IMR-90 (cell line): ENCODE measurements around the gene OSGEP. TPM values are rescaled to one million over a fixed set of nuclear protein-coding genes. Genes with fewer than 3 reads are reported as not detected.

Source experiments
- ATAC-seq: fragments of 200-7000 bp; cut with Tn5 transposase; 2 replicates; pipeline ENCODE4 v1.9.1; 2020; ENCODE audit warnings: low read depth, mild to moderate bottlenecking, moderate library complexity
- BruUV-seq: library from RNA; stranded (reverse); fragments of 400-500 nt; replicated peaks from 2 replicates; lab custom pipeline; 2021; lab: Mats Ljungman, UMichigan
- CTCF ChIA-PET: fragments of 300-600 bp; formaldehyde crosslinking; extraction: SDS; loops from one replicate; lab custom pipeline; 2021; ENCODE audit warnings: antibody characterized with exemption; lab: Yijun Ruan, JAX
- POLR2A ChIA-PET: fragments of 300-600 bp; sonication (Branson Sonifier 250); formaldehyde crosslinking; loops from one replicate; lab custom pipeline; 2022; ENCODE audit warnings: antibody characterized with exemption; ENCODE audit not compliant: unreplicated experiment; lab: Charles Lee
- DNase-seq: peaks from one replicate; pipeline ENCODE4 v3.0.0; 2013
- H2AFZ ChIP-seq: replicated peaks from 2 replicates; pipeline ENCODE3; 2013; ENCODE audit warnings: low read length, mild to moderate bottlenecking; ENCODE audit not compliant: poor library complexity
- H2AK5ac ChIP-seq: 2 replicates; pipeline ENCODE4 v1.6.1; 2013; ENCODE audit warnings: low read depth, low read length, inconsistent platforms
- H2AK9ac ChIP-seq: replicated peaks from 2 replicates; pipeline ENCODE3; 2013; ENCODE audit warnings: mild to moderate bottlenecking, low read depth, low read length, moderate library complexity; ENCODE audit not compliant: poor library complexity
- H2BK120ac ChIP-seq: 2 replicates; pipeline ENCODE4 v1.6.1; 2013; ENCODE audit warnings: low read depth, low read length, inconsistent platforms
- H2BK15ac ChIP-seq: 3 replicates; pipeline ENCODE4 v1.6.1; 2013; ENCODE audit warnings: low read depth, low read length, inconsistent platforms
- H2BK20ac ChIP-seq: 2 replicates; pipeline ENCODE4 v1.6.1; 2013; ENCODE audit warnings: low read depth, mild to moderate bottlenecking, inconsistent platforms, low read length, moderate library complexity
- H2BK5ac ChIP-seq: 2 replicates; pipeline ENCODE4 v1.6.1; 2013; ENCODE audit warnings: mild to moderate bottlenecking, low read depth, low read length, inconsistent platforms; ENCODE audit not compliant: poor library complexity, severe bottlenecking
- H3K14ac ChIP-seq: replicated peaks from 2 replicates; pipeline ENCODE4 v1.6.1; 2013; ENCODE audit warnings: low read depth, low read length, inconsistent platforms
- H3K18ac ChIP-seq: 2 replicates; pipeline ENCODE4 v1.6.1; 2013; ENCODE audit warnings: low read depth, low read length, control low read depth
- H3K23ac ChIP-seq: 2 replicates; pipeline ENCODE4 v1.6.1; 2013; ENCODE audit warnings: low read depth, low read length, inconsistent platforms
- H3K27ac ChIP-seq: 2 replicates; pipeline ENCODE4 v1.5.1; 2013; ENCODE audit warnings: mild to moderate bottlenecking, control low read depth, low read length; ENCODE audit not compliant: insufficient read depth
- H3K27me3 ChIP-seq: 2 replicates; pipeline ENCODE4 v1.6.1; 2013; ENCODE audit warnings: low read length; ENCODE audit not compliant: control insufficient read depth, insufficient read depth
- H3K36me3 ChIP-seq: 2 replicates; pipeline ENCODE4 v1.6.1; 2013; ENCODE audit warnings: low read length, mixed read lengths; ENCODE audit not compliant: control insufficient read depth, insufficient read depth
- H3K4ac ChIP-seq: 2 replicates; pipeline ENCODE4 v1.6.1; 2013; ENCODE audit warnings: low read depth, low read length, inconsistent platforms
- H3K4me1 ChIP-seq: 2 replicates; pipeline ENCODE4 v1.6.1; 2013; ENCODE audit warnings: low read length, mixed read lengths; ENCODE audit not compliant: control insufficient read depth, insufficient read depth
- H3K4me2 ChIP-seq: 2 replicates; pipeline ENCODE4 v1.6.1; 2013; ENCODE audit warnings: low read depth, mild to moderate bottlenecking, control low read depth, low read length, moderate library complexity
- H3K4me3 ChIP-seq: 2 replicates; pipeline ENCODE4 v1.5.1; 2013; ENCODE audit warnings: low read depth, mild to moderate bottlenecking, control low read depth, low read length, moderate library complexity; ENCODE audit not compliant: insufficient read depth
- H3K56ac ChIP-seq: 2 replicates; pipeline ENCODE4 v1.6.1; 2013; ENCODE audit warnings: low read length, inconsistent platforms; ENCODE audit not compliant: insufficient read depth; ENCODE audit errors: extremely low read depth
- H3K79me1 ChIP-seq, 2 experiments: 2 replicates each; pipeline ENCODE4 v1.6.1; 2013; ENCODE audit warnings: low read length in 2 of 2, inconsistent platforms in 1 of 2, low read depth in 1 of 2
- H3K9ac ChIP-seq: 2 replicates; pipeline ENCODE4 v1.6.1; 2013; ENCODE audit warnings: low read depth, low read length, control low read depth
- H3K9me1 ChIP-seq: 2 replicates; pipeline ENCODE4 v1.6.1; 2013; ENCODE audit warnings: low read length, inconsistent platforms; ENCODE audit not compliant: insufficient read depth
- H3K9me3 ChIP-seq: 2 replicates; pipeline ENCODE4 v1.6.1; 2013; ENCODE audit warnings: low read length; ENCODE audit not compliant: control insufficient read depth, insufficient read depth
- H4K20me1 ChIP-seq: 2 replicates; pipeline ENCODE4 v1.6.1; 2013; ENCODE audit warnings: low read length, inconsistent platforms; ENCODE audit not compliant: insufficient read depth
- H4K5ac ChIP-seq: 2 replicates; pipeline ENCODE4 v1.6.1; 2013; ENCODE audit warnings: mild to moderate bottlenecking, low read depth, low read length, control low read depth
- H4K8ac ChIP-seq, 2 experiments: 2 replicates each; pipeline ENCODE4 v1.6.1; 2013; ENCODE audit warnings: low read depth in 2 of 2, low read length in 2 of 2, control low read depth in 1 of 2, inconsistent platforms in 1 of 2
- H4K91ac ChIP-seq: 2 replicates; pipeline ENCODE4 v1.6.1; 2013; ENCODE audit warnings: low read depth, low read length, inconsistent platforms; ENCODE audit not compliant: insufficient read depth
- CEBPB ChIP-seq: IDR thresholded peaks from 2 replicates; pipeline ENCODE4 v1.6.1; 2012; ENCODE audit warnings: low read depth, low read length, improper control_type of control experiment
- CTCF ChIP-seq: conservative IDR thresholded peaks from 2 replicates; pipeline ENCODE4 v1.5.1; 2012; ENCODE audit warnings: mild to moderate bottlenecking, low read depth, low read length, improper control_type of control experiment
- MAFK ChIP-seq: IDR thresholded peaks from 2 replicates; pipeline ENCODE4 v1.6.1; 2012; ENCODE audit warnings: low read depth, low read length, improper control_type of control experiment
- NFE2L2 ChIP-seq: fragments of 150-350 bp; IDR thresholded peaks from 2 replicates; pipeline ENCODE4 v1.6.1; 2016; ENCODE audit warnings: low read depth, mild to moderate bottlenecking, low read length
- RCOR1 ChIP-seq: IDR thresholded peaks from 2 replicates; pipeline ENCODE4 v1.6.1; 2012; ENCODE audit warnings: mild to moderate bottlenecking, low read length, improper control_type of control experiment; ENCODE audit not compliant: insufficient replicate concordance
- SMC3 ChIP-seq: fragments of 150-350 bp; IDR thresholded peaks from 2 replicates; pipeline ENCODE4 v1.6.1; 2016; ENCODE audit warnings: low read depth, mild to moderate bottlenecking, antibody characterized with exemption, low read length, moderate library complexity
- WGBS, 2 experiments: methylation state at CpG; one replicate each; pipeline versions ENCODE4 v1.1.5 to v1.1.7; 2013; ENCODE audit warnings: missing lambda C conversion rate in 2 of 2; ENCODE audit not compliant: insufficient read length in 1 of 2; ENCODE audit errors: extremely low coverage in 2 of 2; 5-methylcytosine and 5-hydroxymethylcytosine counted together
- dilution Hi-C: fragments of 300-500 bp; cut with HindIII; formaldehyde crosslinking; loops from one replicate; pipeline ENCODE4 v1.14.3; 2018; ENCODE audit warnings: low sequenced_read_pairs; ENCODE audit not compliant: unreplicated experiment
- in situ Hi-C: fragments of 300-500 bp; cut with MboI; formaldehyde crosslinking; loops from 3 replicates; pipeline ENCODE4 v1.14.3; 2019; ENCODE audit warnings: low sequenced_read_pairs, inconsistent platforms, mixed read lengths
- intact Hi-C: fragments of 100-400 bp; cut with micrococcal nuclease; formaldehyde crosslinking; loops from 2 replicates; pipeline ENCODE4 v1.10.0; 2022
- polyA plus RNA-seq, 3 experiments: library from polyadenylated mRNA; depleted of rRNA; stranded (reverse); fragments of >200 nt; gene quantifications; 2 replicates each; pipeline ENCODE4 v1.2.3, GENCODE V29; 2012; ENCODE audit warnings: low replicate concordance in 1 of 3
- total RNA-seq: library from RNA; depleted of rRNA; stranded (reverse); fragments of >200 nt; gene quantifications from 2 replicates; pipeline ENCODE4 v1.2.3, GENCODE V29; 2012

OSGEP gene
- total and polyA plus RNA-seq, 2 of the 4 experiments (the other 2 are of a cell fraction) = 24.7 to 32.4 TPM

GRCh38 chr14:20422886-20423285 is 31.7 kb downstream of the OSGEP start:
- no peak overlapping the region for H4K5ac ChIP-seq
- no peak overlapping the region for H3K4ac ChIP-seq
- H3K23ac ChIP-seq = no peak overlapping the region
- ATAC-seq = no peak
- H4K8ac ChIP-seq = no peak overlapping the region
- H3K79me1 ChIP-seq = no peaks in the 10 kb centered on the region
- WGBS, 2 experiments = no CpG with 5 or more reads among the region's 2 CpGs
- no peak for DNase-seq
- no peak overlapping the region for H2AK5ac ChIP-seq
- H3K14ac ChIP-seq = no peak overlapping the region
- no TSS peak for BruUV-seq
- dilution Hi-C loops = no loop called here
- H3K18ac ChIP-seq = no peak overlapping the region
- peaks cover 3% of the 10 kb centered on the region for H3K27me3 ChIP-seq
- H2BK5ac ChIP-seq = no peak overlapping the region
- in situ Hi-C loops = no loop called here
- no peak for TF ChIP-seq RCOR1
- TF ChIP-seq SMC3 = no peak
- no peak for TF ChIP-seq MAFK
- no peak for TF ChIP-seq CEBPB
- TF ChIP-seq CTCF = no peak
- TF ChIP-seq NFE2L2 = no peak
- no peak overlapping the region for H4K91ac ChIP-seq
- POLR2A ChIA-PET = no interaction called here
- 0 out of 2 replicates have a peak, but pooled peaks cover 2% of the 10 kb centered on the region for H3K4me1 ChIP-seq
- CTCF ChIA-PET = no interaction called here
- no peaks in the 10 kb centered on the region for H3K9me1 ChIP-seq
- H3K4me3 ChIP-seq = no peak overlapping the region
- H2AFZ ChIP-seq = no peak overlapping the region
- no peak overlapping the region for H3K56ac ChIP-seq
- H3K9me3 ChIP-seq = no peaks in the 10 kb centered on the region
- no peak overlapping the region for H2BK120ac ChIP-seq
- H3K36me3 ChIP-seq = no peaks in the 10 kb centered on the region
- H3K27ac ChIP-seq = no peak overlapping the region
- H4K20me1 ChIP-seq = no peaks in the 10 kb centered on the region
- intact Hi-C loops = no loop called here
- no peak overlapping the region for H2BK15ac ChIP-seq
- H2AK9ac ChIP-seq = no peak overlapping the region
- no peak overlapping the region for H3K4me2 ChIP-seq
- H3K9ac ChIP-seq = no peak overlapping the region
- H2BK20ac ChIP-seq = no peak overlapping the region
